ENCODE data around the gene TRNT1.

GRCh38 chr3:3154879-3155610 is 28.3 kb downstream of the TRNT1 start:
- TF ChIP-seq CTCF (IDR thresholded peaks at IDR 0.05) (no peak), POLR2AphosphoS5 (IDR thresholded peaks at IDR 0.05) (no peak)

All from prostate gland (tissue), 2 donors.